Fibroblast of upper back skin (primary cell): ENCODE measurements around the gene HAS3.
"Not testable (repeated sequence)": the region's sequence is repeated elsewhere in the genome, so short reads cannot be mapped to it uniquely, and the experiment has no call there.

ENCODE experiments used
- DNase-seq: peaks from one replicate; pipeline ENCODE4 v3.0.0-alpha.2; 2013

Gene HAS3

DNA sequence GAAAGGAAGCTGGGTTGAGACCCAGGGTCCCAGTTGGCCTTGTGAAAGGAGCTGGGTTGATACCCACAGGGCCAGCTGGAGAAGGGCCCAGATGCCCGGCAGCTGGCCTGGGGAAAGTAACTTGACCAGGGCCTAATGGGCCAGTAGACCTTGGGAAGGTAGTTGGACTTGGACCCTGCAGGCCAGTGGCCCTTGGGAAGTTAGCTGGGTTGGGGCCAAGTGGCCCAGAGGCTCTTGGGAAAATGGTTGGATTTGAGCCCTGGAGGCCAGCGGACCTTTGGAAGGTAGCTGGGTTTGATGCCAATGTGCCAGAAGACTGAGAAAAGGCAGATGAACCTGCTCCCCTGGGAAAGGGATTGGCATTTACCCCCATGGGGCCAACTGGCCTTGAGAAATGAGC is 13.5 kb downstream of the HAS3 start:
- DNase-seq: no peak

DNA sequence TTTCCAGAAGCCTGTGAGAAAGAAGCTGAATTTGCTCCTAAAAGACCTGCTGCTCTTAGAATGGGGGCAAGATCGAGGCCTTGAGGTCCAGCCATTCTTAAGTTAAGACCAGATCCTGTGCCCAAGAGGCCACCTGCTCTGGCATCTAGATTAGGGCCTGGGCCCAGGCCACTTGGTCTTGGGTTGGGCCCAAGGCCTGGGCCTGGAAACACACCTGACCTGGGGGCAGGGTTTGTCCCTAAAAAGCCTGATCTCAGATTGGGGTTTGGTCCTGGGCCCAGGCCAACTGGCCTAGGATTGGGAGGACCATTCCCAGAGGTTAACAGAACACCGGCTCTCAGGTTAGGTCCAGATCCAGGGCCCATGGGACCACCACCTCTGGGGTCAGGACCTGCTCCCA is 14.1 kb downstream of the HAS3 start:
- DNase-seq: no peak

DNA sequence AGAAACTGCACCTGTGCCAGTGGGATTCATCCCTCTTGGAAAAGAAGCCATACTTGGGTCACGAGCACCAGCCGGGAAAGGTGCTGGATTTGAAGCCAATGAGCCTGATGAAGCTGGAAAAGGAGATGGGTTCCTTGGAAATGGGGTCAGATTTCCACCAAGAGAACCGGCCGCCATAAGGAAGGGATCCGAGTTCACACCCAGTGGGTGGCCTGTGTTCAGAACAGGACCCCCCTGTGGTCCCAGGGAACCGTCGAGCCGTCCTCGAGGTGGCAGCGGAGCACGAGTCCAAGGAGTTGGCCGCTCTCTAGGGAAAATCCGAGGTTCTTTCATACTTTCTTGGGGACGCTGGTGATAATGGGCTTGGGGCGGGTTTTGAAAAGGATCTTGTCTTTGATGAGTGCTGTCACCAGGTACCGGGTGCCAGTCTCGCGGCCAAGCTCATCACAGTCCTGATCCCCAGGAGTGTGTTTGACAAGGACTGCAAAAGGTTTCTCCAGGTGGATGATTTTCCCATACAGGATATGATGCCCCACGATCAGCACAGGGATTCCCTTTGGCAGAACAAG is 14.7 kb downstream of the HAS3 start:
- no peak for DNase-seq

DNA sequence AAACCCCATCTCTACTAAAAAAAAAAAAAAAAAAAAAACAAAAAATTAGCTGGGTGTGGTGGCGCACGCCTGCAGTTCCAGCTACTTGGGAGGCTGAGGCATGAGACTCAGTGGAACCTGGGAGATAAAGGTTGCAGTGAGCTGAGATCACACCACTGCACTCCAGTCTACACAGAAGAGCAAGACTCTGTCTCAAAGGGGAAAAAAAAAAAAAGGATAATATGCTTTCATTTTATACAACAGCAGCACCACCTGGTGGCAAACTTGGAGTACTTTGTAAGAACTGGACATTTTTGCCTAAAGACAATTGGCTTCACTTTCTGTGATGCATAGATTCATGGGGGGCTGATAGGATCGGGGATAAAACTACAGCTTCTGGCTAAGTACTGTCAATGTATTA is 18.5 kb downstream of the HAS3 start:
- DNase-seq: peak; percentile 78

DNA sequence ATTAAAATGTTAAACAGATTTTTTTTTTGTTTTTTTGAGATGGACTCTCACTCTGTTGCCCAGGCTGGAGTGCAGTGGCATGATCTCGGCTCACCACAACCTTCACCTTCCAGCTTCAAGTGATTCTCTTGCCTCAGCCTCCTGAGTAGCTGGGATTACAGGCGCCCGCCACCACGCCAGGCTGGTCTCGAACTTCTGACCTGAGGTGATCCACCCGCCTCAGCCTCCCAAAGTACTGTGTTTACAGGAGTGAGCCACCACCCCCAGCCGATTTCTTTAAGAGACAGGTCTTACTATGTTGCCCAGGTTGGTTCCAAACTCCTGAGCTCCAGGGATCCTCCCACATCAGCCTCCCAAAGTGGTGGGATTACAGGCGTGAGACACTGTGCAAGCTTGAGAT is 19.0 kb downstream of the HAS3 start:
- DNase-seq: not testable (repeated sequence)

DNA sequence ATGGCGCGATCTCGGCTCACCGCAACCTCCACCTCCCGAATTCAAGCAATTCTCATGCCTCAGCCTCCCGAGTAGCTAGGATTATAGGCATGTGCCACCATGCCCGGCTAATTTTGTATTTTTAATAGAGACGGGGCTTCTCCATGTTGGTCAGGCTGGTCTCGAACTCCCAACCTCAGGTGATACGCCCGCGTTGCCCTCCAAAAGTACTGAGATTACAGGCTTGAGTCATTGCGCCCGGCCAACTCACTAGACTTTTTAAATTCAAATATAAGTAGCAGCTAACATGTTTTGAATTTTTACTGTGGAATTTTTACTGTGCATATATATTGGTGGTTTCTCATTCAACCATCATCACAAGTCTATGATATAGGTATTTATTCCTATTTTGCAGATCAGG is 19.5 kb downstream of the HAS3 start:
- DNase-seq: not testable (repeated sequence)

DNA sequence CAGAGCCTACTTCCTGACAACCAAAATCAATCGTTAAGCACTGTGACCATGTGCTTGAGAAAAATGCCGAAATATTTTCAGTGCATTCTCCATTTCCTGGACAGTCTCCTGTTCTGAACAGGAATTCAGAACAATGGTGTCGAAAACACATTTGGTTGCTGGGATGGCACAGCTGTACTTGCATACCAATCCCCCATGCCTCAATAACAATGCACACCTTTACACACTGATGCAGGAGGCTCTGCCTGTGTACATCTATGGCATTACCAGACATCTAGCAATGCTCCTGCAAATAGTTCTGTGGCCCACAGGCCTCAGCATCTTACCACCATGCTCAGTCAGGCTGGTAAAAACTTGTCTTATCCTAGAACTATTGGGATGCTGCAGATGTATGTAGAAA is 20.8 kb downstream of the HAS3 start:
- DNase-seq: no peak

DNA sequence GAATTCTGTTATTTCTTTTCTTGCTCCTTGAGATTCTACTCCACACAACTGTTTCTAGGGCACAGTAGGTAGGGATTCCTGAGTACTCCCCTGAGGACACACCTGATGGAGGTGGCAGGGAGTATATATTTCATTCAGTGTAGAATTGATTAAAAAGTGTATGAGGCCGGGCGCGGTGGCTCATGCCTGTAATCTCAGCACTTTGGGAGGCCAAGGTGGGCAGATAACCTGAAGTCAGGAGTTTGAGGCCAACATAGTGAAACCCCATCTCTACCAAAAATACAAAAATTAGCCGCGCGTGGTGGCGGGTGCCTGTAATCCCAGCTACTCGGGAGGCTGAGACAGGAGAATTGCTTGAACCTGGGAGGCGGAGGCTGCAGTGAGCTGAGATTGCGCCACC is 21.3 kb downstream of the HAS3 start:
- DNase-seq: not testable (repeated sequence)

DNA sequence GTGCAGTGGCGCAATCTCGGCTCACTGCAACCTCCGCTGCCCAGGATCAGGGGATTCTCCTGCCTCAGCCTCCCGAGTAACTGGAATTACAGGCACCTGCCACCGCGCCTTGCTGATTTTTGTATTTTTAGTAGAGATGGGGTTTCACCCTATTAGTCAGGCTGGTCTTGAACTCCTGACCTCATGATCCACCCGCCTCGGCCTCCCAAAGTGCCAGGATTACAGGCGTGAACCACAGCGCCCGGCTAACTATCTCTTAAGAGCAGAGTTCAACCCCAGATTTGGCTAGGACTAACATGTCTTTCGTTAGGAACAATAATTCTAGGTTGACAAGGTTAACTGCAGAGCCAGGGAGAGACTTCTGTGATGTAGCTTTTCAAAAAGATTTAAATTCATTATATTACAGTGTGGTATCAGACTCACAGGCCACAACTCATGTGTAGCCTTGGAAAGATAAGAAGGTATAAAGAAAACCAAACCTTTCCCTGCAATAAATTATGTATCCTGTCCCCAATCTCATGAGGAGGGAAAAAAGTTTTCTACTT is 22.6 kb downstream of the HAS3 start:
- DNase-seq: no peak

DNA sequence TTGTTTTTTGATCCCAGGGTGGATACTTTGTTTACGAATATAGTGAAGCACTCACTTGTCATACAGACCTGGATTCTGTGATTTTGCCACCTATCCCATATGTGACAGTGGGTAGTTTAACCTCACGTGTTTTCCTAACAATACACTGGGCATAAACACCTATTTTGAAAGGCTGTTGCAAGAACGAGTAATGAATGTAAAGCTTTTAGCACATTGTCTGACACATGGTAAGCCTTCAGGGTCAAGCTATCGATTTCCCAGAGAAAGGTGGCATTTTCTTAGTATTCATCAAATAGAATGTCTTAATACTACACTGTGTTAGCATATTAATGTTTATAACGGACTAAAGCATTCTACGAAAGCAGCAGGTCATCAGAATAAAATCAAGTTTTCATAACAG is 25.0 kb downstream of the HAS3 start:
- DNase-seq: no peak

DNA sequence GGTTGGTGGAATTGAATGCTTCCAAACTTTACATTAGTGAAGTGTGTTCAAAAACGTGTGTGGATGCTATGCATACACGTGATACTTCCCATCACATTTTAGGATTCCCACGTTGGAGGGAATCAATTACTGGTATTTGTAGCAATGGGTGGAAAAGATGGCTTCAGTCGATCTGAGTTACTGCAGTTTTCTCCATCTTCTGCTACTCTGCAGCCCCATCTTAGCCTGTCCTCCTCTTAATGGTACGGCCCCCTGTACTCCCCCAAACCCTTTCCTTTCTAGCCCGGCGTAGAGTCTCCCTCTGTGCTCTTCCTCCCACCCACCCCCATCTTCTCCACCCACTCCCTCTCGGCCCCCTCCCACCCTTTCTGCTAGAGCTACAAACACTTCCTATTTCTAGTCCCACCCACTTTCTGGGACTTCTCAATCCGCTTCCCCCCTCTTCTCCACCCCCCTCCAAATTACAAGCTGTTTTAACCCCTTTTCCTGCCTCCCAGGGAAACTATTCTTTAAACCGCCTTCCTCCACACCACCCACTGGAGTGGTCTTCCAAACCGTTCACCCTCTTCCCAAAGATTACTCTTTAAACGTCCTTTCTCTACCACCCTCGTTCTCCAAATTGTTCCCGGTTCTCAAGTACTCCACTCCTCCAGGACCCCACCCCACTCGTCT is 25.9 kb downstream of the HAS3 start:
- DNase-seq: peak; percentile 43

DNA sequence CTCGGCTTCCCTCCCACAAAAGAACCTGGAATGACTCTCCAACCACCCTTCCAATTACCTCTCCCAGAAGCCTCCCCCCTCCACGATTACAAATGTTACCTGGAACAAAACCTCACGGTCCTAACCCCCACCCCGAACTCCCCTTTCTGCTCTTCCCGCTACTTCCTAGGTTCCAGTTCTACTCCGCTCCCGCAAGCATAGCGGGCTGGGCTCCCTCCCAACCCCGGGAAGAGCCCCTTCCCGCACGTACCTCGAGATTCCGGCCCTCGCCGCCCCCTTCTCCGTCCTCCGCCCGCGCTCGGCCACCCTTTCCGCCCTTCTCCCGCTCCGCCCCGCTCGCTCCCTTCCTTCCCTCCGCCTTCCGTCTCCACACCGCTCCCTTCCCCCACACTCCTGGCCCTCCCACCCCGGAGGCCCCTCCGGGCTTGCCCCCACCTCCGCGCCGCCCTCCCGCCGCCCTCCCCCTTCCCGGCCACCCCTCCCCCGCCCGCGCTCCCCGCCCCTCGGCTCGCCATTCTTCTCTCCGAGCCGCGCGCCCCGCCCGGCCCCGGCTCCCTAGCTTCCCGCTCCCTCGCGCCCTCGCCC is 26.5 kb downstream of the HAS3 start:
- DNase-seq: peak; percentile 85

DNA sequence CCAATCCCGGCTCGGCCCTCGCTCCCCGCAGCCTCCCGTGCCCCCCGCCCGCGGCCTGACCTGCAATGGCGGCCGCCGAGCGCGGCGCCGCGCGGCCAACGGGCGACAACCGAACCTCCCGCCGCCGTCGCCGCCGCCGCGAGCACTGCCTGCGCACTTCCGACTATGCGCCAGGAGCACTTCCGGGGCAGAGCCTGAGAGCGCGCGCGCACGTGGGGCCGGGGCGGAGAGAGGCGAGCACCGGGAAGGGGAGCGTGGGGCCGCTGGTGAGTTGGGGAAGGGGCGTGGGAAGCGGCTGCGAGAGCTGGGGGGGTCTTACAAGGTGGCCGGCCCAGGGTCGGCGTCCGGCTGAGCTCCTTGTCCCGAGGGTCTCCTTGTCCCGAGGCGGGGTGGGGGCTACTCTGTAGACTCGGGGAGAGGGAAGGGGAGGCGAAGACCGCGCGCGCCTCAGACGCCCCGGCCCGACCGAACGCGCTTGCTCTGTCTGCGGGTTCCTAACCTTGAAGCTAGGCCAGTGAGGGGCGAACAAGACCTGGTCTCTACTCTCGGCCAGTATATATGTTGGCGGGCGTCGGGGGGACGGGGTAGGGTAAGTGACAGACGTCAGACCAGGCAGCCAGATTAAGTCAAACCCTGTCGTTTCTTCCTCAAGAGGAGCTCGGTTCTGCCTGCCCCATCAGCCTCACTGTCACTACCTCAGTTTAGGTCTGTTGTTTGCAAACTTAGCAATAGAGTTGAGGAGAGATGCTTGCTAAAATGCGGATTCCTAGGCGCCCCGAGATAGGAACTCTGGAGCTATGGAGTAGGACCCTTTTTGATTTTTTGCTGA is 27.2 kb downstream of the HAS3 start, which contains the start of the genes CHTF8 and UTP4:
TSS of gene CHTF8 (minus strand) at position 165 of the 829 bp plus-strand sequence. CDS start 11,130 bp downstream, outside the sequence.
TSS of gene UTP4 (plus strand) at position 226 of the 829 bp plus-strand sequence. CDS start 811 bp downstream, outside the sequence.
- DNase-seq: peak; percentile 78

DNA sequence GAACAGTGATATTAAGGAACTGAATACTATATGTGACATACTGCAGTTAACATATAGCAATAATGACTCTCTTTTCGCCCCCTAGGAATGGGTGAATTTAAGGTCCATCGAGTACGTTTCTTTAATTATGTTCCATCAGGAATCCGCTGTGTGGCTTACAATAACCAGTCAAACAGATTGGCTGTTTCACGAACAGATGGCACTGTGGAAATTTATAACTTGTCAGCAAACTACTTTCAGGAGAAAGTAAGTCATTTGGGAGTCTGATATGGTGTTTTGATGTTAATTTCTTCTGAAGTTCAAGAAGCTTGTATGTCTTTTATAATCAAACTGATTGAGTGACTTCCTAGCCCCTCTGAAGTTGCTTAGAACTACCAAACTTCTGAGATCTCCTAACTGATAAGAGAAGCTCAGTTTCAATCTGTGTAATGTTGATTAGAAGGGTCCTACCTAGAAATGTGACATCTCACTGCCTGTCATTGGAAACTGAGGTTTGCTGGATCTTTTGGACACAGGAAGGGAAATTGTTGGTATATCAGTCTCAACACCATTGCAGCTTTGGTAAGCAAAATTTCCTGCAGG is 28.0 kb downstream of the HAS3 start:
- DNase-seq: no peak

DNA sequence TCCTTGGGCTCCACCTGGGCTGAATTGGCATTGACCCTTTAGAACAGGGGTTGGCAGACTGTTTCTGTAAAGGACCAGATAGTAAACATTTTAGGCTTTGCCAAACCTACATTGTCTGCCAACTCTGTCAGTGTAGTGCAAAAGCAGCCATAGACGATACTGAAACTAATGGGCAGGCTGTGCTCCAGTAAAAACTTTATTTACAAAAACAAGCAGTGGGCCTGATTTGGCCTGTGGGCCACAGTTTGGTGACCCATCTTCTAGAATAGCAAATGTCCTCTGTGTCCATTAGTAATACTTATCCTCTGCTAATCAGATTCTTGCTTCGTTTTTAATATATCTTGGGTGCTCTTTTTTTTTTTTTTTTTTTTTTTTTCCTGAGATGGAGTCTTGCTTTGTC is 33.2 kb downstream of the HAS3 start:
- no peak for DNase-seq

DNA sequence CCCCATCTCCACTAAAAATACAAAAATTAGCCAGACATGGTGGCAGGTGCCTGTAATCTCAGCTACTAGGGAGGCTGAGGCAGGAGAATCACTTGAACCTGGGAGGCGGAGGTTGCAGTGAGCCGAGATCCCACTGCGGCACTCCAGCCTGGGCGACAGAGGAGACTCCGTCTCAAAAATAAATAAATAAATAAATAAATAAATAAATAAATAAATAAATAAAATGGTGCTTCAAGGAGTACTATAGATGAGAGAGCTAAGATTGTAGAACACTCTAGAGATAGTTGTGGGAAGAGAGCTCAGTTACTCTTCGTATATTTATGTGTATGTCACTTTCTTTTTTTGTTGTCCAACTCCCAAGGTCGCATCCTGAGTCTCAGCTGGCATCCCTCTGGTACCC is 34.0 kb downstream of the HAS3 start:
- DNase-seq: not testable (repeated sequence)

DNA sequence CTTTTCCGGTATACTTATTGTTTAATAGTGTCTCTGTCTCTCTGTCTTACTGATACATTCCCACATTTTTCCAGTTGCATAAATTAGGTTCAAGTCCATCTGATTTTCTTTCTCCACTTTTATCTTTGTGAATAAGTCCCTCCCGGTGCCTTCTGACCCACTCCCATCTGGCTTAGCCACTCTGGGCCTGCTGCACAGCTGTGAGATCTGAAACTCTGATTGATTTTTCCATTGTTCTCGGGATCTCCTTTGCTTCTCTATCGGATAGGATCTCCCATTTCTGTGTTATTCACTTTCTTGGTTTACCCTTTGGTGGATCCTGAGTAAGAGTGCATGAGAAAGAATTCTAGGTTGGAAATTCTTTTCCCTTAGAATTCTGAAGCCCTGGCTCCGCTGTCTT is 35.6 kb downstream of the HAS3 start:
- DNase-seq: no peak

DNA sequence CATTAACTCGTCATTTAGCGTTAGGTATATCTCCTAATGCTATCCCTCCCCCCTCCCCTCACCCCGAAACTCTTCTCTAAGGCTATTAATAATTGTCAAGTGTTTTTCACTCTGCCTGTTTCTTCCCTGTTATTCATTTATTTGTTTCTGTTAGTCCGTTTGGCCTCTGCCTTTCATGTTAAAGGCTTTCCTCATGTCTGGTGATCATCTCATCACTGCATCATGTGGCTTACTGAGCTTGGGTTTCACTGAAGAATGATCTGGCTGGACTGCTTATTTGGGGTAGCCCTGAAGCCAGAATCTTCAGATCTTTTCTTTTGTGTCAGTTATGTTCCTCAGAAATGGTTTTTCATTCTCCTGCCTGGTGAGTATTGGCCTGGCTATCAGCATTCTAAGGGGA is 36.5 kb downstream of the HAS3 start:
- no peak for DNase-seq

DNA sequence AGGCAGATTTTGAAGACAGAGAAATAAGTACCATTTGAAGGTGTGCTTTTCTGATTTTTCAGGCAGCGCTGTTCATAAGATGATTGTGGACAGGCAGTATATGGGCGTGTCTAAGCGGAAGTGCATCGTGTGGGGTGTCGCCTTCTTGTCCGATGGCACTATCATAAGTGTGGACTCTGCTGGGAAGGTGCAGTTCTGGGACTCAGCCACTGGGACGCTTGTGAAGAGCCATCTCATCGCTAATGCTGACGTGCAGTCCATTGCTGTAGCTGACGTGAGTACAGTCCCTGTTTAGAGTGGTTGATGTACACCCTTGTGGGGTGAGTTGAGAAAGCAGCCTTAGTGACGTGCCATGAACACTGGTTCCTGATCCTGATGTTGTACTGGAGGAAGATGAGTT is 37.7 kb downstream of the HAS3 start:
- DNase-seq: no peak

DNA sequence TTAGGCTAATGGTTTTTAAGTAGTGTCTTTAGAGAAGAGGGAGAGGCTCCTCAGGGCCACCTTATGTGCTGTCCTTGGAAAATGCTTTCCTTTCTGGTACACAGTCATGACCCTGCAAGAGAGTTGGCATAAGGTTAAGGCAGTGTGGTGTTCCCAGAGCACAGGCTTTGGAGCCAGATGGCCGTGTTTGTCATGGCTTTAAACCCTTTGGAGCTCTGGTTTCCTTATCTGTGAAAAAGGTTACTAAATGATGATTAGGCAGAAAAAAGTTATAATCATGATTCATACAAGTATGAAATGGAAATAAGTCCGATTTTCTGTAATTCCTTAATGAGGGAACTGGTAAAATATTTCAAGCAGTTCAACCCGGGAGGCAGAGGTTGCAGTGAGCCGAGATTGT is 40.2 kb downstream of the HAS3 start:
- DNase-seq: no peak

DNA sequence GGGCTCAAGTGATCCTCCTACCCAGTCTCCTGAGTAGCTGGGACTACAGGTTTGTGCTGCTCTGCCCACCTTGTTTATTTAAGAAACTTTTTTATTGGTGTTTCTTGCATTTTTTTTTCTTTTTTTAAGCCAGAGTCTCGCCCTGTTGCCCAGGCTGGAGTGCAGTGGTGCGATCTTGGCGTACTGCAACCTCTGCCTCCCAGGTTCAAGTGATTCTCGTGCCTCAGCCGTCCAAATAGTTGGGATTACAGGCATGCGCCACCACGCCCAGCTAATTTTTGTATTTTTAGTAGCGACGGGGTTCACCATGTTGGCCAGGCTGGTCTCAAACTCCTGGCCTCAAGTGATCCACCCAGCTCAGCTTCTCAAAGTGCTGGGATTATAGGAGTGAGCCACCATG is 44.2 kb downstream of the HAS3 start:
- not testable (repeated sequence) for DNase-seq

DNA sequence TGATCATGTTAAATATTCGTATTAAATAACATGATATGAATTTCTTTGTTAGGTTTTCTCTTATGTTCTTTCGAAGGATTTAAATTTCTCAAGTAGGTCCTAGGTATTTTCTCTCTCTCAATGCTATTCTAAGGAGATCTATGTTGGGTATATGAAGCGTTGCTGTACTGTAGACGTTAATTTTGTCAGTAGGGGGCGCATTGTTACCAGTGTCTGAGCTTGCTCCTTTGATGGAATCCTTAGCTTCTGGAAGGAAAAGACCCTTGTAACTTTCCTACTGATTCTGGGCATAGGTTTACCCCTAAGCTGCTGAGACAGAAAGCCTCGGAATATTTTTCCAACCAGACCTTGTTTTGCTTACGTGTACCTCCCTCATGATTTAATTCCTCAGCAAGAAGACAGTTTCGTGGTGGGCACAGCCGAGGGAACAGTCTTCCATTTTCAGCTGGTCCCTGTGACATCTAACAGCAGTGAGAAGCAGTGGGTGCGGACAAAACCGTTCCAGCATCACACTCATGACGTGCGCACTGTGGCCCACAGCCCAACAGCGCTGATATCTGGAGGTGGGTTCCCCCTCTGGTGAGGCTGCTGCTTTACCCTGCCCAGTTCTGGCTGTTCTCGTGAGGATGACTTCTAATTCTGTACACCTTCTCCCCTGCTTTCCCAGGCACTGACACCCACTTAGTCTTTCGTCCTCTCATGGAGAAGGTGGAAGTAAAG is 44.9 kb downstream of the HAS3 start:
- DNase-seq: peak; percentile 80
